Measurements from ENCODE around the gene DEPDC1B. TPM values are rescaled to one million over a fixed set of nuclear protein-coding genes. Genes with fewer than 3 reads are reported as not detected.
"Not testable (repeated sequence)": the region's sequence is repeated elsewhere in the genome, so short reads cannot be mapped to it uniquely, and the experiment has no call there.

Gene DEPDC1B
- total RNA-seq, 2 experiments from 2014 or later, result 0.39 to 0.60 TPM

DNA sequence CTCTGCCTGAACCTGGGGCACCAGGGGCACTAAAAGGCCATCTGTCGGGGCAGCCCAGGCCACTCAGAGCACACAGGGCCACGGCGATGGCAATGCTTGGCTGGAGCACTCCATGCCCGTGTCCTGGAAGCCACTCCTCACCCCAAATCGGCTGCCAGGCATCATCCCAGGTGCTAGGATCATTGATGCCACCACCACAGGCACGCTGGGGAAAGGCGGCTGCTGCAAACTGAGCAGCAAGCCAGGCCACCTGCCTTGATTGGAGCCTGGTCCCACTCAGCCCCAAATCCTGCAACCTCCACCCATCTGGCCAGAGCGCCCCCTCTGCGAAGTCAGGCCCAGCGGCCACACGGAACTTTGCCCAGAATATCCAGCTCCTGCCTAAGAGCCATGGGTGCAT lies 67.8 kb downstream of the DEPDC1B start:
- ChIA-PET CTCF (no interaction called here), POLR2A (no interaction called here)
- H3K27ac ChIP-seq (ENCODE audit: low read depth in 1 of 2, low read length in 2 of 2), result no peak overlapping the region
- Mint-ChIP-seq H3K36me3 (ENCODE audit: low read depth) (no peaks in the 10 kb centered on the region), H3K27me3 (no peaks in the 10 kb centered on the region), H3K9me3 (peaks cover 3% of the 10 kb centered on the region), H3K4me1 (ENCODE audit: low read depth) (no peaks in the 10 kb centered on the region), H3K27ac (no peak overlapping the region), H3K4me3 (no peak overlapping the region)
- intact Hi-C loops (cut with DNase I, micrococcal nuclease), result no loop called here
- H3K9me3 ChIP-seq (ENCODE audit: control insufficient read depth in 1 of 2, insufficient read depth in 1 of 2, low read length in 2 of 2), result no peaks in the 10 kb centered on the region
- no peaks in the 10 kb centered on the region for H3K36me3 ChIP-seq (ENCODE audit: insufficient read depth, low read length)
- TF ChIP-seq, protein P1, sequence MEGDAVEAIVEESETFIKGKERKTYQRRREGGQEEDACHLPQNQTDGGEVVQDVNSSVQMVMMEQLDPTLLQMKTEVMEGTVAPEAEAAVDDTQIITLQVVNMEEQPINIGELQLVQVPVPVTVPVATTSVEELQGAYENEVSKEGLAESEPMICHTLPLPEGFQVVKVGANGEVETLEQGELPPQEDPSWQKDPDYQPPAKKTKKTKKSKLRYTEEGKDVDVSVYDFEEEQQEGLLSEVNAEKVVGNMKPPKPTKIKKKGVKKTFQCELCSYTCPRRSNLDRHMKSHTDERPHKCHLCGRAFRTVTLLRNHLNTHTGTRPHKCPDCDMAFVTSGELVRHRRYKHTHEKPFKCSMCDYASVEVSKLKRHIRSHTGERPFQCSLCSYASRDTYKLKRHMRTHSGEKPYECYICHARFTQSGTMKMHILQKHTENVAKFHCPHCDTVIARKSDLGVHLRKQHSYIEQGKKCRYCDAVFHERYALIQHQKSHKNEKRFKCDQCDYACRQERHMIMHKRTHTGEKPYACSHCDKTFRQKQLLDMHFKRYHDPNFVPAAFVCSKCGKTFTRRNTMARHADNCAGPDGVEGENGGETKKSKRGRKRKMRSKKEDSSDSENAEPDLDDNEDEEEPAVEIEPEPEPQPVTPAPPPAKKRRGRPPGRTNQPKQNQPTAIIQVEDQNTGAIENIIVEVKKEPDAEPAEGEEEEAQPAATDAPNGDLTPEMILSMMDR (IDR thresholded peaks at IDR 0.05), result no peak
- no peaks in the 10 kb centered on the region for H3K4me1 ChIP-seq (ENCODE audit: insufficient read depth, low read length)
- no peak overlapping the region for H3K4me3 ChIP-seq (ENCODE audit: low read length)
- DNase-seq (no peak), ATAC-seq (ENCODE audit: poor library complexity) (no peak)
- no peaks in the 10 kb centered on the region for H3K27me3 ChIP-seq (ENCODE audit: control insufficient read depth in 1 of 2, insufficient read depth in 2 of 2, low read length in 2 of 2)

DNA sequence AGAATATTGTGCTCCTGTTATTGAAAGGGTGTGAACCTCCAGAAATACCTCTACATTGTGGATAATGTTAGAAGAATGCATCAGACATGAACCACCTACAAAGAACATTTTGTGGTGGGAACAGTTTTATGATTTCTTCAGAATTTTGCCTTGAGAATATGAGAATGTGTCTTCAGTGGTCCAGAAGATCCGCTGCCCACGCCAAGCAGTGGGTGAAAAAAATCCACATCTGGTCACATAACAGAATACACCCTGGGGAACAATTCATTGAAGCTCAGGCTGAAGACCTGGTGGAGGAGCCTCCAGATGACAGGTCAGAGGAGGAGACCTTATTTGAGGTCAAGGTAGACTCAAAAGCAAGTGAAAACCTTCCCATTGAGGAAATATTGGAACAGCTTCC lies 69.1 kb downstream of the DEPDC1B start:
- CTCF ChIA-PET, result no interaction called here
- Mint-ChIP-seq H3K27me3 (no peaks in the 10 kb centered on the region), H3K27ac (no peak overlapping the region), H3K36me3 (ENCODE audit: low read depth) (no peaks in the 10 kb centered on the region), H3K4me1 (ENCODE audit: low read depth) (no peaks in the 10 kb centered on the region), H3K9me3 (no peaks in the 10 kb centered on the region), H3K4me3 (no peak overlapping the region)
- Histone ChIP-seq H3K36me3 (ENCODE audit: insufficient read depth, low read length) (no peaks in the 10 kb centered on the region), H3K27me3 (ENCODE audit: control insufficient read depth in 1 of 2, insufficient read depth in 2 of 2, low read length in 2 of 2) (no peaks in the 10 kb centered on the region), H3K4me1 (ENCODE audit: insufficient read depth, low read length) (no peaks in the 10 kb centered on the region), H3K4me3 (ENCODE audit: low read length) (no peak overlapping the region), H3K27ac (ENCODE audit: low read depth in 1 of 2, low read length in 2 of 2) (no peak overlapping the region), H3K9me3 (ENCODE audit: control insufficient read depth in 1 of 2, insufficient read depth in 1 of 2, low read length in 2 of 2) (no peaks in the 10 kb centered on the region)
- DNase-seq, result no peak
- TF ChIP-seq, protein P1 (IDR thresholded peaks at IDR 0.05), result no peak
- POLR2A ChIA-PET, result no interaction called here
- intact Hi-C loops (cut with DNase I, micrococcal nuclease), result no loop called here
- no peak for ATAC-seq (ENCODE audit: poor library complexity)

DNA sequence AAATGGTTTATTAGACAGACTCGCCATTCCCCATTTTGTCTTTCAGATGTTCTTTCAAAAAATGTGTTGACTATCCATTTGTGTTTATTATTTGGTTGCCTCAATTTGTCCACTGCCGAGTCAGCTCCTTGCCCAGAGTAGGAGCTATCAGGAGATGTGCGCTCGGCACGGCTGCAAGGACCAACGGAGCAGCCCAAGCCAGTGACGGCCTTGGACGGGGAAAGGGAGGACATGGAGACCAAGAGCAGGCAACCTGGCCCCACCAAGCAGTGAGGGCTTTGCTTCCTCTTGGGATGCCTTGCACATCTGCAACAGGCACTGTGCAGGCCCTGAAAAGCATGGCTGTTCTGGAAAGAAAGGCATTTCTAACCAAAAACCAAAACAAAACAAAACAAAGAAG lies 69.8 kb downstream of the DEPDC1B start:
- Histone ChIP-seq H3K27me3 (ENCODE audit: control insufficient read depth in 1 of 2, insufficient read depth in 2 of 2, low read length in 2 of 2) (no peaks in the 10 kb centered on the region), H3K4me1 (ENCODE audit: insufficient read depth, low read length) (no peaks in the 10 kb centered on the region), H3K4me3 (ENCODE audit: low read length) (no peak overlapping the region), H3K9me3 (ENCODE audit: control insufficient read depth in 1 of 2, insufficient read depth in 1 of 2, low read length in 2 of 2) (no peaks in the 10 kb centered on the region), H3K27ac (ENCODE audit: low read depth in 1 of 2, low read length in 2 of 2) (no peak overlapping the region), H3K36me3 (ENCODE audit: insufficient read depth, low read length) (no peaks in the 10 kb centered on the region)
- Mint-ChIP-seq H3K4me3 (no peak overlapping the region), H3K27ac (no peak overlapping the region), H3K36me3 (ENCODE audit: low read depth) (no peaks in the 10 kb centered on the region), H3K4me1 (ENCODE audit: low read depth) (no peaks in the 10 kb centered on the region), H3K27me3 (no peaks in the 10 kb centered on the region), H3K9me3 (no peaks in the 10 kb centered on the region)
- ChIA-PET CTCF (no interaction called here), POLR2A (no interaction called here)
- TF ChIP-seq, protein P1 (IDR thresholded peaks at IDR 0.05), result no peak
- intact Hi-C loops (cut with DNase I, micrococcal nuclease), result no loop called here
- ATAC-seq (ENCODE audit: poor library complexity) (no peak), DNase-seq (no peak)

DNA sequence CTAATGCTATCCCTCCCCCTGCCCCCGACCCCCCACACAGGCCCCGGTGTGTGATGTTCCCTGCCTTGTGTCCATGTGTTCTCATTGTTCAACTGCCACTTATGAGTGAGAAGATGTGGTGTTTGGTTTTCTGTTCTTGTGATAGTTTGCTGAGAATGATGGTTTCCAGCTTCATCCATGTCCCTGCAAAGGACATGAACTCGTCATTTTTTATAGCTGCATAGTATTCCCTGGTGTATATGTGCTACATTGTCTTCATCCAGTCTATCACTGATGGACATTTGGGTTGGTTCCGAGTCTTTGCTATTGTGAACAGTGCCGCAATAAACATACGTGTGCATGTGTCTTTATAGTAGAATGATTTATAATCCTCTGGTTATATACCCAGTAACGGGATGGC lies 75.1 kb downstream of the DEPDC1B start:
- DNase-seq; POLR2A ChIA-PET; ATAC-seq (ENCODE audit: poor library complexity); H3K4me1 ChIP-seq (ENCODE audit: insufficient read depth, low read length); H3K4me3 Mint-ChIP-seq; H3K27me3 ChIP-seq (ENCODE audit: control insufficient read depth in 1 of 2, insufficient read depth in 2 of 2, low read length in 2 of 2); CTCF ChIA-PET; H3K27ac ChIP-seq (ENCODE audit: low read depth in 1 of 2, low read length in 2 of 2); H3K4me3 ChIP-seq (ENCODE audit: low read length); H3K27ac Mint-ChIP-seq; H3K4me1 Mint-ChIP-seq (ENCODE audit: low read depth); H3K9me3 ChIP-seq (ENCODE audit: control insufficient read depth in 1 of 2, insufficient read depth in 1 of 2, low read length in 2 of 2); H3K27me3 Mint-ChIP-seq; intact Hi-C loops (cut with DNase I, micrococcal nuclease); H3K36me3 ChIP-seq (ENCODE audit: insufficient read depth, low read length); H3K36me3 Mint-ChIP-seq (ENCODE audit: low read depth); H3K9me3 Mint-ChIP-seq: not testable (repeated sequence)

DNA sequence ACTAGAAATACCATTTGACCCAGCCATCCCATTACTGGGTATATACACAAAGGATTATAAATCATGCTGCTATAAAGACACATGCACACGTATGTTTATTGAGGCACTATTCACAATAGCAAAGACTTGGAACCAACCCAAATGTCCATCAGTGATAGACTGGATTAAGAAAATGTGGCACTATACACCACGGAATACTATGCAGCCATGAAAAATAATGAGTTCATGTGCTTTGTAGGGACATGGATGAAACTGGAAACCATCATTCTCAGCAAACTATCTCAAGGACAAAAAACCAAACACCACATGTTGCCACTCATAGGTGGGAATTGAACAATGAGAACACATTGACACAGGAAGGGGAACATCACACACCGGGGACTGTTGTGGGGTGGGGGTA lies 79.2 kb downstream of the DEPDC1B start:
- H3K27me3 Mint-ChIP-seq; H3K4me1 Mint-ChIP-seq (ENCODE audit: low read depth); CTCF ChIA-PET; H3K4me3 ChIP-seq (ENCODE audit: low read length); H3K27ac ChIP-seq (ENCODE audit: low read depth in 1 of 2, low read length in 2 of 2); H3K4me1 ChIP-seq (ENCODE audit: insufficient read depth, low read length); H3K27ac Mint-ChIP-seq; H3K4me3 Mint-ChIP-seq; H3K36me3 ChIP-seq (ENCODE audit: insufficient read depth, low read length); DNase-seq; H3K27me3 ChIP-seq (ENCODE audit: control insufficient read depth in 1 of 2, insufficient read depth in 2 of 2, low read length in 2 of 2); H3K9me3 ChIP-seq (ENCODE audit: control insufficient read depth in 1 of 2, insufficient read depth in 1 of 2, low read length in 2 of 2); H3K36me3 Mint-ChIP-seq (ENCODE audit: low read depth); ATAC-seq (ENCODE audit: poor library complexity); H3K9me3 Mint-ChIP-seq; POLR2A ChIA-PET; intact Hi-C loops (cut with DNase I, micrococcal nuclease): not testable (repeated sequence)
